Transverse colon (tissue), 4 donors: Measurements from ENCODE around the gene DKK1. TPM values are rescaled to one million over a fixed set of nuclear protein-coding genes. Genes with fewer than 3 reads are reported as not detected.

Source experiments
- DNase-seq: peaks from one replicate; pipeline ENCODE4 v3.0.0-alpha.2; 2019
- H3K27ac ChIP-seq, 4 donors: fragments of 200-600 bp; sonication (generic); 2 replicates each; pipeline ENCODE4 v1.5.1; 2016 to 2018; ENCODE audit warnings: inconsistent platforms in 4 of 4
- H3K27me3 ChIP-seq: fragments of 200-600 bp; sonication (generic); 2 replicates; pipeline ENCODE4 v1.5.1; 2017; ENCODE audit warnings: inconsistent platforms
- H3K36me3 ChIP-seq, 4 donors: fragments of 200-600 bp; sonication (generic); 2 replicates each; pipeline ENCODE4 v1.5.1; 2017 to 2019; ENCODE audit warnings: inconsistent platforms in 4 of 4
- H3K4me1 ChIP-seq, 4 donors: fragments of 200-600 bp; sonication (generic); 2 replicates each; pipeline ENCODE4 v1.5.1; 2017 to 2020; ENCODE audit warnings: inconsistent platforms in 4 of 4
- H3K4me3 ChIP-seq, 4 donors: fragments of 200-600 bp; sonication (generic); 1 replicate in 1 of 4; 2 replicates in 3 of 4; pipeline versions ENCODE4 v1.5.1 to v1.6.1; 2017 to 2019; ENCODE audit warnings: inconsistent platforms in 4 of 4
- H3K9me3 ChIP-seq, 2 donors: fragments of 200-600 bp; sonication (generic); 2 replicates each; pipeline ENCODE4 v1.5.1; 2017 to 2019; ENCODE audit warnings: inconsistent platforms in 2 of 2
- EP300 ChIP-seq: sonication (generic); formaldehyde crosslinking; IDR thresholded peaks from one replicate; pipeline ENCODE4 v1.6.1; 2017; ENCODE audit warnings: antibody characterized with exemption, low read depth
- POLR2A ChIP-seq: fragments of 450-650 bp; IDR thresholded peaks from one replicate; pipeline ENCODE4 v1.6.1; 2016; ENCODE audit warnings: antibody characterized with exemption, mild to moderate bottlenecking, moderate library complexity
- POLR2AphosphoS5 ChIP-seq, 3 donors: sonication (generic); formaldehyde crosslinking; IDR thresholded peaks; one replicate each; pipeline ENCODE4 v1.6.1; 2016; ENCODE audit warnings: antibody characterized with exemption in 3 of 3
- WGBS, 2 donors: methylation state at CpG; one replicate each; pipeline ENCODE4 v1.1.5; 2018; ENCODE audit warnings: low coverage in 1 of 2; 5-methylcytosine and 5-hydroxymethylcytosine counted together
- in situ Hi-C, 4 donors: fragments of 200-750 bp; cut with MboI; loops; one replicate each; pipeline versions ENCODE4 v1.15.0 to v1.15.1; 2017; ENCODE audit warnings: low sequenced_read_pairs in 3 of 4, low pct_ligation_motif_present in 1 of 4, low pct_unique_long_range_greater_than_20kb in 1 of 4
- intact Hi-C: fragments of 100-400 bp; cut with DNase I; formaldehyde crosslinking; loops from one replicate; pipeline ENCODE4 v1.15.1; 2023; ENCODE audit warnings: low total_unique reads
- total RNA-seq, 4 donors: library from RNA; depleted of rRNA; stranded (reverse); fragments of >200 nt; gene quantifications; one replicate each; pipeline ENCODE4 v1.1.0, GENCODE V29; 2016
- TF ChIP-seq, protein P1 (sequence below), 5 experiments: fragments of 200-600 bp in 3 of 5; fragments of 450-650 bp in 2 of 5; sonication (generic) in 3 of 5; IDR thresholded peaks; 1 replicate in 2 of 5; 2 replicates in 3 of 5; pipeline ENCODE4 v1.5.1; 2016 to 2017; ENCODE audit warnings: antibody characterized with exemption in 5 of 5, inconsistent platforms in 3 of 5, mild to moderate bottlenecking in 2 of 5, moderate library complexity in 1 of 5

The DKK1 gene
- total RNA-seq, 4 donors from 2014 or later, result 0.27 TPM; not detected in 3

GRCh38 chr10:52312942-52313255, 1.2 kb upstream of the DKK1 start:
- Histone ChIP-seq H3K4me3 (peak overlapping the region in 1 of 4 donors; percentile 62), H3K9me3 (no peaks in the 10 kb centered on the region), H3K4me1 (peaks cover 6 to 31% (median 20%) of the 10 kb centered on the region in 4 donors), H3K27ac (no peak overlapping the region), H3K36me3 (no peaks in the 10 kb centered on the region), H3K27me3 (peaks cover 75% of the 10 kb centered on the region)
- intact Hi-C loops, result loop anchor here (10.0 kb wide), 1 partner anchor 172 kb away; no protein-coding TSS in a partner anchor
- in situ Hi-C loops, result loop anchor here in 3 of 4 donors (10.0 kb wide), 2 partner anchors 172 to 182 kb away; no protein-coding TSS in a partner anchor
- WGBS, 2 donors, result 0 to 13% methylated on average over 3 of the region's 3 CpGs
- no peak for DNase-seq
- TF ChIP-seq, protein P1, sequence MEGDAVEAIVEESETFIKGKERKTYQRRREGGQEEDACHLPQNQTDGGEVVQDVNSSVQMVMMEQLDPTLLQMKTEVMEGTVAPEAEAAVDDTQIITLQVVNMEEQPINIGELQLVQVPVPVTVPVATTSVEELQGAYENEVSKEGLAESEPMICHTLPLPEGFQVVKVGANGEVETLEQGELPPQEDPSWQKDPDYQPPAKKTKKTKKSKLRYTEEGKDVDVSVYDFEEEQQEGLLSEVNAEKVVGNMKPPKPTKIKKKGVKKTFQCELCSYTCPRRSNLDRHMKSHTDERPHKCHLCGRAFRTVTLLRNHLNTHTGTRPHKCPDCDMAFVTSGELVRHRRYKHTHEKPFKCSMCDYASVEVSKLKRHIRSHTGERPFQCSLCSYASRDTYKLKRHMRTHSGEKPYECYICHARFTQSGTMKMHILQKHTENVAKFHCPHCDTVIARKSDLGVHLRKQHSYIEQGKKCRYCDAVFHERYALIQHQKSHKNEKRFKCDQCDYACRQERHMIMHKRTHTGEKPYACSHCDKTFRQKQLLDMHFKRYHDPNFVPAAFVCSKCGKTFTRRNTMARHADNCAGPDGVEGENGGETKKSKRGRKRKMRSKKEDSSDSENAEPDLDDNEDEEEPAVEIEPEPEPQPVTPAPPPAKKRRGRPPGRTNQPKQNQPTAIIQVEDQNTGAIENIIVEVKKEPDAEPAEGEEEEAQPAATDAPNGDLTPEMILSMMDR (IDR thresholded peaks at IDR 0.05), result no peak
- no peak for TF ChIP-seq EP300
- no peak for TF ChIP-seq POLR2AphosphoS5 (IDR thresholded peaks at IDR 0.05)

- no peak for TF ChIP-seq POLR2A
- TF ChIP-seq, protein P1 (IDR thresholded peaks at IDR 0.05), result no peak
- TF ChIP-seq EP300, result no peak
- no peak for TF ChIP-seq POLR2AphosphoS5 (IDR thresholded peaks at IDR 0.05)
- 3 to 6% methylated on average over 15 to 26 of the region's 26 CpGs for WGBS, 2 donors
- peaks cover 6 to 28% (median 20%) of the 10 kb centered on the region in 4 donors for H3K4me1 ChIP-seq
- H3K27me3 ChIP-seq, result peaks cover 74% of the 10 kb centered on the region
- H3K27ac ChIP-seq, result no peak overlapping the region
- H3K4me3 ChIP-seq, result peak overlapping the region in 3 of 4 donors; percentile 40 to 62 (median 40)
- no peaks in the 10 kb centered on the region for H3K36me3 ChIP-seq
- H3K9me3 ChIP-seq, result no peaks in the 10 kb centered on the region
- DNase-seq, result peak; percentile 8
- intact Hi-C loops (loop anchor here (10.0 kb wide), 1 partner anchor 171 kb away; no protein-coding TSS in a partner anchor), in situ Hi-C loops (loop anchor here in 3 of 4 donors (10.0 kb wide), 2 partner anchors 171 to 181 kb away; no protein-coding TSS in a partner anchor)
These were observed 687 bp upstream of the DKK1 start for GRCh38 chr10:52313256-52313932.

- peaks cover 6 to 23% (median 17%) of the 10 kb centered on the region in 4 donors for H3K4me1 ChIP-seq
- no peak for TF ChIP-seq POLR2AphosphoS5 (IDR thresholded peaks at IDR 0.05)
- no peak for TF ChIP-seq POLR2A
- intact Hi-C loops (loop anchor here (10.0 kb wide), 1 partner anchor 170 kb away; no protein-coding TSS in a partner anchor), in situ Hi-C loops (loop anchor here in 3 of 4 donors (10.0 kb wide), 2 partner anchors 170 to 180 kb away; no protein-coding TSS in a partner anchor)
- no peaks in the 10 kb centered on the region for H3K36me3 ChIP-seq
- WGBS, 2 donors, result 11 to 14% methylated on average over 12 to 34 of the region's 36 CpGs
- peak; percentile 8 for DNase-seq
- H3K27me3 ChIP-seq, result peaks cover 58% of the 10 kb centered on the region
- H3K9me3 ChIP-seq, result no peaks in the 10 kb centered on the region
- peak overlapping the region in 3 of 4 donors; percentile 40 to 62 (median 40) for H3K4me3 ChIP-seq
- H3K27ac ChIP-seq, result no peak overlapping the region
These were observed 906 bp downstream of the DKK1 start for GRCh38 chr10:52314822-52315552.

GRCh38 chr10:52316001-52316400, 1.9 kb downstream of the DKK1 start:
- Histone ChIP-seq H3K36me3 (no peaks in the 10 kb centered on the region), H3K27me3 (peaks cover 48% of the 10 kb centered on the region), H3K9me3 (no peaks in the 10 kb centered on the region), H3K27ac (no peak overlapping the region), H3K4me3 (no peak overlapping the region), H3K4me1 (peaks cover 6 to 23% (median 17%) of the 10 kb centered on the region in 4 donors)
- 72% methylated on average over 1 of the region's 1 CpG; no CpG with 5 or more reads in 1 of the 2 donors for WGBS, 2 donors
- DNase-seq, result no peak
- intact Hi-C loops, result loop anchor here (10.0 kb wide), 1 partner anchor 169 kb away; no protein-coding TSS in a partner anchor
- TF ChIP-seq, protein P1 (IDR thresholded peaks at IDR 0.05), result no peak
- TF ChIP-seq POLR2A (no peak), EP300 (no peak), POLR2AphosphoS5 (IDR thresholded peaks at IDR 0.05) (no peak)
- in situ Hi-C loops, result loop anchor here in 3 of 4 donors (10.0 kb wide), 2 partner anchors 169 to 179 kb away; no protein-coding TSS in a partner anchor
